GM23248 (cell line): Measurements from ENCODE around the gene DAB1. TPM values are rescaled to one million over a fixed set of nuclear protein-coding genes. Genes with fewer than 3 reads are reported as not detected.

Source experiments
- DNase-seq: peaks from one replicate; pipeline ENCODE4 v3.0.0-alpha.2; 2015
- H2AFZ ChIP-seq: fragments of 200-600 bp; sonication (generic); 2 replicates; pipeline ENCODE4 v1.6.1; 2016; ENCODE audit warnings: antibody characterized with exemption
- H3F3A ChIP-seq: fragments of 200-600 bp; sonication (generic); 2 replicates; pipeline ENCODE4 v1.6.1; 2016; ENCODE audit warnings: mild to moderate bottlenecking, antibody characterized with exemption, mixed run types; ENCODE audit not compliant: insufficient read depth
- H3K27ac ChIP-seq: fragments of 200-600 bp; sonication (generic); 2 replicates; pipeline ENCODE4 v1.5.1; 2016; ENCODE audit warnings: mild to moderate bottlenecking
- H3K27me3 ChIP-seq: fragments of 200-600 bp; sonication (generic); replicated peaks from 2 replicates; pipeline ENCODE4 v1.6.1; 2016; ENCODE audit warnings: mild to moderate bottlenecking; ENCODE audit not compliant: insufficient read depth
- H3K36me3 ChIP-seq: fragments of 200-600 bp; sonication (generic); 2 replicates; pipeline ENCODE4 v1.6.1; 2016; ENCODE audit warnings: low read depth, mild to moderate bottlenecking
- H3K4me1 ChIP-seq: fragments of 200-600 bp; sonication (generic); 2 replicates; pipeline ENCODE4 v1.6.1; 2016; ENCODE audit warnings: mild to moderate bottlenecking; ENCODE audit not compliant: insufficient read depth
- H3K4me2 ChIP-seq: fragments of 200-600 bp; sonication (generic); one replicate; pipeline ENCODE4 v1.6.1; 2016; ENCODE audit warnings: mild to moderate bottlenecking; ENCODE audit not compliant: unreplicated experiment
- H3K4me3 ChIP-seq: fragments of 200-600 bp; sonication (generic); 2 replicates; pipeline ENCODE4 v1.5.1; 2016; ENCODE audit warnings: mild to moderate bottlenecking
- H3K79me2 ChIP-seq: fragments of 200-600 bp; sonication (generic); 2 replicates; pipeline ENCODE4 v1.6.1; 2016; ENCODE audit warnings: mild to moderate bottlenecking; ENCODE audit not compliant: insufficient read depth
- H3K9ac ChIP-seq: fragments of 200-600 bp; sonication (generic); 2 replicates; pipeline ENCODE4 v1.6.1; 2016; ENCODE audit warnings: mild to moderate bottlenecking
- H3K9me2 ChIP-seq: fragments of 200-600 bp; sonication (generic); 2 replicates; pipeline ENCODE4 v1.6.1; 2016; ENCODE audit warnings: mixed run types, mild to moderate bottlenecking, moderate library complexity; ENCODE audit not compliant: insufficient read depth
- H3K9me3 ChIP-seq: fragments of 200-600 bp; sonication (generic); one replicate; pipeline ENCODE4 v1.6.1; 2017; ENCODE audit warnings: low read depth
- H4K20me1 ChIP-seq: fragments of 200-600 bp; sonication (generic); 2 replicates; pipeline ENCODE4 v1.6.0; 2016; ENCODE audit not compliant: insufficient read depth
- EZH2 ChIP-seq: fragments of 200-600 bp; sonication (generic); IDR thresholded peaks from 2 replicates; pipeline ENCODE4 v1.6.1; 2018; ENCODE audit warnings: antibody characterized with exemption, mild to moderate bottlenecking; ENCODE audit not compliant: insufficient read depth, poor library complexity, severe bottlenecking
- EZH2phosphoT487 ChIP-seq: fragments of 200-600 bp; sonication (generic); IDR thresholded peaks from 2 replicates; pipeline ENCODE4 v1.6.1; 2018; ENCODE audit warnings: antibody characterized with exemption, moderate library complexity, mild to moderate bottlenecking, low read depth; ENCODE audit not compliant: insufficient read depth
- WGBS, 2 experiments: methylation state at CpG; one replicate each; pipeline ENCODE4 v1.1.6; 2015 to 2017; ENCODE audit warnings: low lambda C conversion rate in 2 of 2, low coverage in 1 of 2; ENCODE audit errors: missing lambda C conversion rate in 2 of 2; 5-methylcytosine and 5-hydroxymethylcytosine counted together
- in situ Hi-C: fragments of 300-500 bp; cut with MboI; formaldehyde crosslinking; loops from 2 replicates; pipeline ENCODE4 v1.15.0; 2020
- polyA plus RNA-seq: library from polyadenylated mRNA; unstranded; fragments of >200 nt; fragmentation: Nextera tagmentation; extraction: Ambion mirVana; gene quantifications from 2 replicates; pipeline ENCODE4 v1.2.1, GENCODE V29; 2016
- total RNA-seq: library from RNA; depleted of rRNA; stranded (reverse); fragments of >200 nt; shearing (Covaris generic); gene quantifications from 2 replicates; pipeline ENCODE4 v1.2.3, GENCODE V29; 2014

Gene DAB1
- total and polyA plus RNA-seq, 2 experiments from 2014 or later = 0.11 to 0.39 TPM

DNA sequence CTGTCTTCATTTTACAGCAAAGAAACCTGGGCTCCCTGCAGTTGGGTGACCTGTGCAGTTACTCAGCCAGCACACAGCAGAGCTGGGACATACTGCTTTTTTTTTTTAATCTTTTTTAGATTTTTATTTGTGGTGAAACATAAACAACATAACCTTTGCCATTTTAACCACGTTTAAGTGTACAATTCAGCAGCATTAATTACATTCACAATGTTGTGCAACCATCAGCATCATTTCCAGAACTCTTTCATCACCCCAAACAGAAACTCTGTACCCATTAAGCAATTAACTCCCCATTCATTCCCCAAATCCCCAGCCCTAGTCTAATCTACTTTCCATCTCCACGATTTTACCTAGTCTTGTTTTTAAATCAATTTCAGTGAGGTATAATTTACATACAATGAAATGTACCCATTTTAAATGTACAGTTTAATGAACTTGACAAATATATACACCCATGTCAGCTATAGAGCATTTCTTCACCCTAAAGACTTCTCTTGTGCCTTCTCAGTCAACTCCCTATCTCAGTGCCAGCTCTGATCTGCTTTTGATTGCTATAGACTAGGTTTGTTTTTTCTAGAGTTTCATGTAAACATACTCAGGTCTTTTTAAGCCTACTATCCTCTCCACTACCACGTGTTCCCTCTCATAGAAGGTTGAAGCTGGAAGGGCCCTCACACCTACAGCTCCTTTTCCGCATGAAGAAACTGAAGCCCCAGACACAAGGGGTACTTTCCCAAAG, 420.3 kb downstream of the DAB1 start:
- H4K20me1 ChIP-seq = no peaks in the 10 kb centered on the region
- H3K4me2 ChIP-seq = no peak overlapping the region
- H3K27me3 ChIP-seq = no peaks in the 10 kb centered on the region
- H3K9me3 ChIP-seq = no peaks in the 10 kb centered on the region
- in situ Hi-C loops = no loop called here
- H3K4me1 ChIP-seq = no peaks in the 10 kb centered on the region
- no peaks in the 10 kb centered on the region for H3F3A ChIP-seq
- no peak for DNase-seq
- no peak for TF ChIP-seq EZH2phosphoT487
- TF ChIP-seq EZH2 = no peak
- no peaks in the 10 kb centered on the region for H3K9me2 ChIP-seq
- 34 to 38% methylated on average over 4 of the region's 4 CpGs for WGBS, 2 experiments
- H3K27ac ChIP-seq = no peak overlapping the region
- H3K9ac ChIP-seq = no peak overlapping the region
- H3K4me3 ChIP-seq = no peak overlapping the region
- no peaks in the 10 kb centered on the region for H3K79me2 ChIP-seq
- H2AFZ ChIP-seq = no peak overlapping the region
- H3K36me3 ChIP-seq = no peaks in the 10 kb centered on the region

DNA sequence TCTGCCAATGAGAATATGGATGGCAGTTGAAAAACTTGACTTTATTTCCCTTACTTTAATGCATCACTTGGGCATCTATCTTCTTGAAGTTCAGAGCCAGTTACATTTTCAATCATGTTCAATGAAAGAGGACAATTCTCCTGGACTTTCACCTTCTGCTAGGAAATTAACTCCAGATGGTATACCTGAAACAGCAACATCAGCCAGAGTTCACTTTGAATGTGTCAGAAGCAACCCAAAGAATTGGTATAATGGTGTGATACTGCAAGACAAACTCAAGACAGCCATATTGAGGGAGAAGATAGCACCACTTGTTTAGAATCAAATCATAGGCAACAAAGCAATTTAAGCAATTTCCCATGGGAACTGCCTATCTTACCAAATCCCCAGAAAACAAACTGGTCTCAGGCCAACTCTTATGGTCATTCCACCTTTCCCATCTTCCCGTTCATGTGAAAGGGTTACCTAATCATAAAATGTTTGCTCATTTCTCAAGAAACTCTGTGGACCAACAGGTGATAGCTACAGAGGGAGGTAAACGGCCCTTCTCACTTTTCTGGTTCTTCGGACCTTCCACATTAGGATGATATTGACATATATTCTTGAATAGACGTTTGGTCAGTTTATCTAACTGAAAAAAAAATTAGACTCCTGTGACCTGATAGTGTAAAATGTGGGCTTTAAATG, 428.3 kb downstream of the DAB1 start:
- H3K79me2 ChIP-seq = no peaks in the 10 kb centered on the region
- no peak for TF ChIP-seq EZH2
- no peak for TF ChIP-seq EZH2phosphoT487
- H3K4me3 ChIP-seq = no peak overlapping the region
- no peak overlapping the region for H2AFZ ChIP-seq
- H3K9ac ChIP-seq = no peak overlapping the region
- no peaks in the 10 kb centered on the region for H3K4me1 ChIP-seq
- no peaks in the 10 kb centered on the region for H3K9me3 ChIP-seq
- no peak overlapping the region for H3K4me2 ChIP-seq
- no peaks in the 10 kb centered on the region for H3K27me3 ChIP-seq
- in situ Hi-C loops = no loop called here
- no peaks in the 10 kb centered on the region for H3K9me2 ChIP-seq
- H3K27ac ChIP-seq = no peak overlapping the region
- no peaks in the 10 kb centered on the region for H3K36me3 ChIP-seq
- 62 to 69% methylated on average over 4 of the region's 4 CpGs for WGBS, 2 experiments
- H3F3A ChIP-seq = no peaks in the 10 kb centered on the region
- no peak for DNase-seq
- H4K20me1 ChIP-seq = no peaks in the 10 kb centered on the region

DNA sequence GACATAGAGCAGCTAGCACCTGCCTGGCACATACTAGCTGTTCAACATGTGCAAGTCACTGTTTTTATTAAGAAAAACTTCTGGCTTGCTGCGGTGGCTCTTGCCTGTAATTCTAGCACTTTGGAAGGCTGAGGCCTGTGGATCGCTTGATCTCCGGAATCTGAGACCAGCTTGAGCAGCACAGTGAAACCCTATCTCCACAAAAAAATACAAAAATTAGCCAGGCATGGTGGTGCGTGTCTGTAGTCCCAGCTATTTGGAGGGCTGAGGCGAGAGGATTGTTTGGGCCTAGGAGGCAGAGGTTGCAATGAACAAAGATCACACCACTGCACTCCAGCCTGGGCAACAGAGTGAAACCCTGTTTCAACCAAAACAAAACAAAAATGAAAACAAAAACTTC, 430.4 kb downstream of the DAB1 start:
- Histone ChIP-seq H3K4me3 (no peak overlapping the region), H3K27me3 (no peaks in the 10 kb centered on the region), H4K20me1 (no peaks in the 10 kb centered on the region), H3K36me3 (no peaks in the 10 kb centered on the region), H3K79me2 (no peaks in the 10 kb centered on the region), H3K4me1 (no peaks in the 10 kb centered on the region), H3K27ac (no peak overlapping the region), H3F3A (no peaks in the 10 kb centered on the region), H3K4me2 (no peak overlapping the region), H3K9ac (no peak overlapping the region), H2AFZ (no peak overlapping the region), H3K9me3 (no peaks in the 10 kb centered on the region), H3K9me2 (no peaks in the 10 kb centered on the region)
- no peak for TF ChIP-seq EZH2phosphoT487
- TF ChIP-seq EZH2 = no peak
- in situ Hi-C loops = no loop called here
- DNase-seq = no peak
- WGBS, 2 experiments = 88 to 91% methylated on average over 5 of the region's 5 CpGs

DNA sequence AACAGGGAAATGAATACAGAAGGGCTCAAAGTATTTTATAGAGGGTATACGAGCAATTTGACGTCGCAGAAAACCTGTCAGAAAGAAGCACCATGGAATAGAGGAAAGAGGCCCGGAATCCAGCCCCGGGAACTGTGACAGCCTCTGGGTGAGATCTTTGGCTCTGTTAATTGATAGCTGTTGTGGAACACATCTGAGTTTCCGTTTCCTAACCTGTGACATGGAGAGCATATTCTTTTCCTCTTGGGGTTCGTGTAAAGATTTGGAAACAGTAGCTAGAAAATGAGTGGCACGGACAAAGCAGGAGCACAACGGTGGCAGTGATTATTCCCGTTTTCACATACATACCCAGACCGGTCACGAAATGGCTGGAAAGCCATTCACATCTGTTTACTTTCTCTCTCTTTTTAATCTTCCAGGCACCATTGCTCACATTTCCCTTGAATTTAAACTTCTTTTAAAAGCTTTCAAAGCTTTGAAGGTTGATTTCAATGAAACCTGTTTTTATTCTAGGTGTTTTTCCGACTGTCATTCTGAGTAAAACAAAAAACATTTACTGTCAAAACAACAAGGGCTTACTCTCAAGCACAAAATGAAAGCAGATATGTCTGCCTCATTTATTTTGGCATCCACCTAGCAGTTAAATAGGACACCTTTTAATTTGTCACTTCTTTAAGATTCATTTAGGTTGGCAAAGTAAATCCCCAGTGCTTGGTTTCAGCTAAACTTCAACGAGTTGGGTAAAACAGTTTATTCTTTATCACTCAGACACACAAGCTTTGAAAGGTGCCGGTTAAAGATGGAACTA, 431.3 kb downstream of the DAB1 start:
- no peaks in the 10 kb centered on the region for H4K20me1 ChIP-seq
- no peak overlapping the region for H2AFZ ChIP-seq
- no peak for DNase-seq
- H3F3A ChIP-seq = no peaks in the 10 kb centered on the region
- no peaks in the 10 kb centered on the region for H3K9me3 ChIP-seq
- H3K4me1 ChIP-seq = no peaks in the 10 kb centered on the region
- no peaks in the 10 kb centered on the region for H3K36me3 ChIP-seq
- H3K79me2 ChIP-seq = no peaks in the 10 kb centered on the region
- H3K9me2 ChIP-seq = no peaks in the 10 kb centered on the region
- no peak overlapping the region for H3K9ac ChIP-seq
- no peak overlapping the region for H3K27ac ChIP-seq
- no peaks in the 10 kb centered on the region for H3K27me3 ChIP-seq
- no peak overlapping the region for H3K4me3 ChIP-seq
- no peak for TF ChIP-seq EZH2phosphoT487
- no peak for TF ChIP-seq EZH2
- WGBS, 2 experiments = 69 to 72% methylated on average over 13 to 15 of the region's 15 CpGs
- H3K4me2 ChIP-seq = no peak overlapping the region
- in situ Hi-C loops = no loop called here
